Stimulated activated CD4-positive, alpha-beta T cell treated with anti-CD3 and anti-CD28 coated beads, Interleukin-2, amount 100 ng/mL, for 48 hours (primary cell): ENCODE data around the gene GCA.

Experiments
- DNase-seq, 2 donors: peaks; one replicate each; pipeline ENCODE4 v3.0.0-alpha.2; 2020

The GCA gene

DNA sequence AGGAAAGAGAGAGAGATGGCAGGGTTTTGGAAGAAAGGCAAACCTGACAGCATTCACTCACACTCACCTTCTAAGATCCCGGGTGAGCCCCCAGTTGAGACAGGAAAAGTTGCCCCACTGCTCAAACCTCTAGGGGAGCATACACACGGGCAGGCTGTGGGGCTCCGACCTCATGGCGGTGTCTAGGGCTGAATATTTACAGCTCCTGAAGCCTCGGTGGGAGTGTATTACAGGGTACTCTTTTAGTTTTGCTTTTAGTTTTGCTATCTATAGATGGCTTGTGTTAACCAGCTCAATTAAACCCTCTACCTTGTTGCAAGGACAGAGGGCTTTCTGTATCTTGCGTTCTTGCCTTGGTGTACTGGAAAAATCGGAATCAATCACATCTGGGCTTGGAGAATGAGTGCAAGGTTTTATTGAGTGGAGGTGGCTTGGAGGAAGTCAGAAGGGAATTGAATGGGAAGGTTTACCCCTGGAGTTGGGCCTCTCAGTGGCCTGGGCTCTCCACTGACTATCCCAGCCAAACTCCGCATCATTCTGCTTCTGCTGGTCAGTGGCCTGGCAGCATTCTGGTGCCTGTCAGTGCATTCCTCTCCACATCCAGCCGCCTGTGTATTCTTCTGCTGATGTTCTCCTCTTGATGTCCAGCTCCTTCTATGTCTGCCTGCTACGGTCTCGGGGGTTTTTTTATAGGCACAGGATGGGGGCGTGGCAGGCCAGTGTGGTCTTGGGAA lies 15.3 kb upstream of the GCA start:
- DNase-seq: no peak

DNA sequence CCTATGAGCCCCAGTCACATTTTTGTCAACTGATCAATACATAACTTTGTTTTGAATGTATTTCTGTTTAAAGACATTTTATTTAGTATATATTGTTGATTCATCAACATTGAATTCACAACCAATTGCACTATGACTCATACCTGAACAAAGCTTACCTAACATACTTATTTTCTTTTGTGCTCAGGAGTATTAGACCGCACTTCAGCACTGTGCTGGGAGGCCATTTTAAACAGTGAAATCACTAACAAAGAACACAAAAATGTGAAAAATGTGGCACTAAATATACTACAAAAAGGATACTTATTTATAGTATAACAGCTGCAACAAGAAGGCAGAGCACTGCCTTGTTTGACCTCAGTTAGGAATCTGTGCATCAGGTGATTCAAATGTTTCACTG lies 13.1 kb upstream of the GCA start:
- DNase-seq: no peak

DNA sequence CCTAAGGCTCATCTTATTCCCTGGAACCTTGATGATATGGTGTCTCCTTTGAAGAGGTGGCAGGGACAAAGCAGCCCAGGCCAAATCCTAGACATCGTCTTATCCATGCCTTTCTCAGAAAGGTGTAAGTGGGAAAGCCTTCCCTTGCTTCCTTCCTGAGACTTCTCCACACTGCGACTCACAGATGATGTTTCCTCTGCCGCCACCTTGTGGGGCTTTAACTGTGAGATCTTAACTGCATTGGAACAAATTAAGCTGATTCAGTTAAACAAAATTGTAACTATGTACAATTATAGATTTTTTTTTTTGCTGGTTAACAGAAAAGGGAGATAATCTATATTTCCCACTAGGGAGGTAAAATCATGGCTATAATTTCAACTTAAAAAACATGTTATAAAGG lies 10.0 kb upstream of the GCA start:
- DNase-seq: no peak

DNA sequence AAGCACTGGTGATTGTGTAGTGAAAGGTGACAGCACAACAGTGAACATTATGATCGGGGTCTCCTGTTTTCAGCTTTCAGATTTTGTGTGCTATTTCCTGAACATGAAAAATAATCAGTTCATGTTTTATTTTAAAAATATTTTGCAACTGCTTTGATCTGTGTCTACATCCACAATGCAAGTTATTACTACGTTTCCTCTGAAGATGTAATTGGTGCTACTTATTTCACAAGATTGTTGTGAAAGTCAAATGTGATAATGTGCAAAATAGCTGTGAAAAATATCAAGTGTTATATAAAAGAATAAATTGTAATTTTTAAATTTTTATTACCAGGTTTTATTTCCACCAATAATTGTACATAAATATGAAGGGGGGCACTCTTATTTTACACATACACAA lies 6.1 kb upstream of the GCA start:
- no peak for DNase-seq

DNA sequence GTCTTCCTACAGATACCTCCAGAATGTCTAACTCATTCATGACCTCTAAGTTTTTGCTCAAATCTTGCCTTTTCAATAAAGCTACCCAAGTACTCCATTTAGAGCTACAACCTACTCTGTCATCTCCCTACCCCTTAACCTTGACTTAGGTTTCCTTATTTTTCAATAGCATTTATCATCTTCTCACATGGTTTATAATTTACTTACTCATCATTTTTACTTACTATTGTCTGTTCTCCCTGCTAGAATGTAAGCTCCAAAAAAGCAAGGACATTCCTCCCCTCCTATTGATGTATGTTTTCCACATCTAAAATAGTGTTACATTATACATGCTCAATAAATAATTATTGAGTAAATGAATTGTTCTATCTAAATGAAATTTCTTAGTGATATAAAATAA lies 3.1 kb upstream of the GCA start:
- no peak for DNase-seq

DNA sequence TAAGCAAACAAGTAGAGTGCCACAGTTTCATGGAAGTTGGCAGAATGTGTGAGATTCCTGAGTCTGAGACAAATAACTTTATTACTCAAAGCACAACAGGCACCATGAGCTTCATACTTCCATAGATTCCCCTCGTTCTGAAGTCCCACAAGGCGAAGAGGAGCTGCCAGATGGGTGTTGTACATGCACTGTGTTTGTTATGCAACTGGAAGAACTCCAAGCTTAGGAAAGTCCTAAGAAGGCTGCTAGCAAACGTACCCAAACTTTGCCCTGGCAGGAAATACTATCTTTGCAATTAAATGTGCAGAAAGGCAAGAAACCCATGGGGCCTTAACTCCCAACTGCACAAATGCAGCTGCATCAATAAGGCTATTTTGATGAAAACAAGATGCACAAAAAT lies 1.6 kb upstream of the GCA start:
- no peak for DNase-seq

DNA sequence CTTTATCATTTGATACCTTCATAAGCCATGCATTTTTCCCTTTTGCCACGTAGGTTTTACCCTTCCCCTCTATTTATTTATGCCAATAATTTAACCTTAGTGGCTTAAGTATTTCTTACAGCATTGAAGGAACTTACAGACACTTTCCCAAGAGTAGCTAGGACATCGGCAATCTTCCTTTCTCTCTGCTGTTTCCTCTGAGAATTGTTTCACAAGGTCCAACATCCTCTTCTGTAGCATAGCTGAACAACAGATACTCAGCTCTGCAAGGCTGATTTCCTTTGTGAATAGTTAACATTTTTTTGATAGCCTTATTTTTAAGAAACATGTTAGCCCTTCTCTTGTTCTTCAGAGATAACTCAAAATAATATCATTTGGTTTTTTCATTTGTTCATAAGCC lies 1.1 kb upstream of the GCA start:
- DNase-seq: no peak

DNA sequence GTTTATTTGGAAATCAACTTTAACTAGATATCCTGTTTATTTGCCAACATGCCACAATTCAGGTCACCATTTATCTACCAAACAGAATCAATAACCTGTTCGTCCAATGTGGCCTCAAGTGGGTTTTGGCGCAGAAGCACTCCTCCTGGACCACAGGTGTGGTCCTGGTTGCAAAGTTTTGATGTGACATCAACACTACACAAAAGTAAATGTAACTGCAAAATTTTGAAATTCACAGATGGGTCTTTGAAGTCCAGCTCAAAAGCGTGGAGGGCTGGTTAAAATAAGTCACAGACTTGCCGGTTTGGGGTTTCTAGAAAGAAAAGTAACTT lies 474 bp upstream of the GCA start:
- no peak for DNase-seq

DNA sequence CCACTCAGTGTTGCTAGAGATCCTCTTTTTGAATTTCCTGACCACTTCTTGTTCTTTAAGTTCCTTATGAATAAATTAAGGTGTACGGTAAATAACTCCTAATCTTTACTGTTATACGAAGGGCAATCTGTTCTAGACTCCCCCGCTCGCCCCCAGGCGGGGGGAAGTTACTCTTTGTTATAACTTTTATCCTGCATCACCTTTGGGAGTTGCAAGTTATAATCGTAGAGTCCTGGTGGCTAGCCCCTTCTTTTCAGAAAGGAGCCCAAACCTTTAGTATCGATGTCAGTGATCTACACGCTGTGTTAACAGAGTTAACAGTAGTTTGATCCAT lies 652 bp downstream of the GCA start:
- DNase-seq: no peak

DNA sequence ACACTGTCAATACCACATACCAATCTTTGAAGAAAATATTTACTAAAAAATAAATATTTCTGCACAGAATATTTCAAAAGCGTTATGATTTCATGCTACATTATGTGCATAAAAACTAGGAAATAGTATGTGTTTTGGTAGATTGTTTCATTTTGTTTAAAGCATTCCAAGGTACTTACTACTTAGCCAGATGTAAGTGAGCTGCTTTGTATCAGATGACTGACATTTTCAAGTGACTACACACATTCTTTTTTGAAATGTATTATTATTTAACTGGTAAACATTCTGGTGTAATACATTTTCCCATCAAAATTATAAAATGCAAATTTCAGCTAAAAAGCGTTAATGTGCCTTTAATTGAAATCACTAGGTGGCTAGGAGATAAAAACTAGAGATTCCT lies 21.5 kb downstream of the GCA start:
- no peak for DNase-seq

DNA sequence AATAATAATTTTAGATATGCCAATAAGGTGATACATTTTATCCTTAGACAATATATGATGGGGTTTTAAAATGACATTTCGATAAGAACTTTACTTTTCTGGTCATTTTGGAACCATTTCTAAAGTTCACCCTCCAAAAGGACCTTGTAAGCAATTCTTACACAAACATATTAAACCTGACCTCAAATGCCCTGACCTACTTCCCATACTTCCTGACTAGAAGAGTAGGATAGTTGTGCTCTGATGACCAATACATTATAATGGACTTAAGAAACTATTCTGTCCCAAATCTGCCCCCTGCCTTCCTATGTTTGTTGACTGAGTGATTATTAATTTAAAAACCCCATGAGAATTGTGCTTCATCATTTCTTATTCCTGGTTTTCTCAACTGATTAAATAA lies 24.6 kb downstream of the GCA start:
- DNase-seq: no peak

DNA sequence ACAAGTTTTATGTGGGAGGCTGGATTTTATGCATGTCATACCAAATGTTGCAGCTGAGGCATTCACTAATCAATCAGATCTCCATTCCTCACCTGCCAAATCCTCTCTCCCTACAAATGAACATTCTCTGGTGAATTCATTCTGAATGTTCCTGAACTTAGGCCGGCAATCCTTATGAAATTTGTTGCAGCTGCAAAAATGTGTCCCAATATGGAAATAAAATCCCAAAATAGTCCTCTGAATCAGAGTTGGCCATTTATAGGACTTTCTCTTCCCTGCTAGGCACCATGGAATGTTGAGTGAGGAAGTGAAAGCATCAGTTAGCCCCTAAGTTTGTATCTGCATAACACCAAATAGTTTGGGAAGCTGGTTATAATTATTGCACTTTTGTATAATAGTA lies 25.6 kb downstream of the GCA start:
- DNase-seq: no peak

DNA sequence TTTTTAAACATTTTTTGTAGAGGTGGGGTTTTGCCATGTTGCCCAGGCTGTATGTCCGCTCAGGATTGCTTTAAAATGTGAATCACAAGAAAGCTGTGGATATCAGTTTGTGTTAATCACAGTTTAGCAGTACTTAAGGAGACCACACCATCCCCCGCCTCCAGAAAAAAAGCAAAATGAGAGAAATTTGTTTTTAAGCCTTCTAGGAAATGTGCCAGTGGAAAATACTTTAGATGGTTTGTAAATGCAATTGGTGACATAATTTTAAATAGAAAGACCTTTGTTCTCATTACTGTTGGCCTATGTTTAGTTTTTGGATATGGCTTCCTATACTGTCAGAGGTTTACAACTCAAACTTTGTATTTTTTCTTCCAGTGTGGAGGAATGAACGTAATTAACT lies 27.0 kb downstream of the GCA start:
- no peak for DNase-seq

DNA sequence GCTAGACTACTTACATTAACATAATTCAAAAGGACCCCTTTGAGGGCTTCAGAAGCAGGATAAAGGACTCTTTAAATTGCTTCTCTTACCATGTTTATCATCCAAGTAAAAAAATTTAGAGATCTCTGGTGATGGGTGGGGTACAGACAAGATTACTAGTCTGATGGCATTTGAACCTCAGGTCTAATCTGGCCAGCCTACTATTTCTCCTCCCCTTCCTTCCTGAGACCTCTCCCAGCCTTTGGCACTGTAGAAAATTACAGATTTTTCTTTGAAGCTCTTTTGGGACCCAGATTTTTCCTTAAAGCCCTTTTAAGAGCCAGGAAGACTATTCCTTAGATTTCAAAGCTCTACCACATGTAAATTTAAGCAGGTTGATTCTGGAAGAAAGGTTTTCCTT lies 28.9 kb downstream of the GCA start:
- no peak for DNase-seq

DNA sequence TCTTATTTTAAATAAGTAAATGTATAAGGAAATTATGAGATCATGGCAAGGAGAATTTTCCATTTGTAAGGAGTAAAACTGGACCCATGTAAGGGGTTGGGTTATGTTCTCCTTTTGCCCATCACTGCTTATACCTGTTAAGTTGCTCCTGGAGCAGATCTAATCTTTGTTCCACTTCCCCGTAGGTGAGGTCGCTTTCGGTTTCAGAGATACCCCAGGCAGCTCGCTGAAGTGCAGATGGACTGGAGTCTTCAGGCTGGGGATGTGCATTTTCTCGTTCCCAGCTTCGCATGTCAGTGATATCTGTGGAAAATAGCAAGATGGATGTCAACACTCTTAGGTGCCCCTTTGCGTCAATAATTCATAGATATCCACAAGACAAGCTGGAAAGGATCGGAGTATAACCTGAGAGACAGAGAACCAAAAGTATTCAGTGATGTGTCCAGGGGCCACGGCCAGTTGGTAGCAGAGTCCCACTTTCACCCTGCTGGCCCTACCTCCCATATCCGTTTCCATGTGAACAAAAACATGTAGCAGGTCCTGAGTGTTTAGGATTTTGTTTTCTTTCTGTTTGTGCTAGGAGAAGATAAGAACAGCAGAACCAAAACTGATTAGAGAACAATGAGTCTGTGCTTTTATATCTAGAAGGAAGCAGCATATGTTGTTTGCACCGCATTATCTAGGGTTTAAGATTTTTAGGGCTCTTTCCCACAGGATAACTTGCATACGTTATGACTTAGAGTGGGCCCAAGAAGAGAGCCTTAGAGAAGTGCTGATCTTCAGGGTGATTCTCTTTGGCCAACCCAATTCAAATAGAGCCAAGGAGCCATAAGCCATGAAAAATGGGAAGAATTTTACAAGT lies 36.0 kb downstream of the GCA start:
- no peak for DNase-seq

DNA sequence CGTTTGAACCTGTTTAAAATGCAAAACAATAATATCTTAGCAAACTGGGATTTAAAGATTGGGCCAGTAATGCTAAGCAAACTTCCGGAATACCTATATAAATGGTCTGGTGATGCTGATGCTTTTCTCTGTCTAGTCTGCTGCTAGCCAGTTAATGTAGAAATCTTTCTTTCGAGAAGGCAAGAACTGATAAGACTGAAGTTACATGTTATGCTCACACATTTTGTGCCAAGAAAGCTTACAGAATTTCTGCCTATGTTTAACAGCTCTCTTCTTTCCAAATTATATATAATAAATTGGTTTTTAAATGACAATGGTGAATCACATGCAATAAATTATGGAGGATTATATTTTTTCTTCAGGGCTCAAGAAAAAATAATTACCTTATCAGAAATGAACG lies 37.9 kb downstream of the GCA start:
- no peak for DNase-seq

DNA sequence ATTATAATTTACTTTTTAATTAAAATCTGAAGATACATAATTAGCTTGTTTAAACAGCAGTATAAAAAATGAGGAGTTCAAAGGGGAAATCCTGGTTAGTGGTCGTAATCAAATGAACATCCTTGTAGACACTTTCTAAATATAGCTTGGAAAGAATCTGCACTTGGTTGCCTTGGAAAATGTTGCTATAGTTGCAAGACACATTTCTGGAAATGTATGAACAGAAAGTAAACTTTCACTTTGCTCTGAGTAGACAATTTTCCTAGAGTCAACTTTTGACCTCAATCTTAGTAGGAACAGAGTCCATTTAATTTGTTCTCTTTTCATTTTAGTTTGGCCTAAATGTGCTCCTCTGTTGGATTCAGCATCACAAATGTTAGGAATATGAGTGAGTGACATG lies 38.3 kb downstream of the GCA start:
- DNase-seq: no peak

DNA sequence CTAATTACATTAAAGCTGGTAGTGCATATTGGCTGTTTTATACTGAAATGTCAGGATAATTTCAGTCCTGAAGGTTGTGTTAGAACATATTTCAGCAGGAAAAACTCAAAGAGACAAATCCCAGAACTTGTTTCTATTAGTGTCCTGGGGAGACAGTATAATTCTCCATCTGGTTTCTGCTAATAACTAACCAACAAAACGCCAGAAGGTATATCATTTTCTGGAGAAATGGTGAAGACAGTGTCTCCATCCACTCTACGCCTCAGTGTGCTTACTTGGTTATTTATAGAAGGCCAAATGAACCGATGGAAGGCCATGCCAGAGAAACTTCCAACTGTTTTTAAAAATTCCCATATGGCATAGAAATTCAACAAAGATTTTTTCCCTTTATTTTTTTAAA lies 41.6 kb downstream of the GCA start:
- no peak for DNase-seq

DNA sequence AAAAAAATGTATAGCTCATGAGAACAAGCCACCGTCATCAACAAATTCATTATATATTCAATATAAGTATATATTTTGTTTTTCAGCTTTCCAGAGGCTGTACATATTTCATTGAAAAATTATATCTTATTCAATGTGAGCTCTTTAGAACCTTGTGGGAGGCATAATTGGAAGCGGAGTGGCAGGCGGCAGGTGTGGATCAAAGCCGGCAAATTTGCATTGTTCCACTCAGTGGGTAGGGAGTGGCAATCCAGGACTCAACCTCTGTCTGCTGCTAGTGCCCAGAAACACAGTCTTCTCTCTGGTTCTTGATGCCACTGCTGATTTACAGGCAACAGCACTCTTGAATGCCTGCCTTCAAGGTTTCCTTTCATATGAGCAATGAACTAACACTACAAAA lies 46.9 kb downstream of the GCA start:
- DNase-seq: no peak

DNA sequence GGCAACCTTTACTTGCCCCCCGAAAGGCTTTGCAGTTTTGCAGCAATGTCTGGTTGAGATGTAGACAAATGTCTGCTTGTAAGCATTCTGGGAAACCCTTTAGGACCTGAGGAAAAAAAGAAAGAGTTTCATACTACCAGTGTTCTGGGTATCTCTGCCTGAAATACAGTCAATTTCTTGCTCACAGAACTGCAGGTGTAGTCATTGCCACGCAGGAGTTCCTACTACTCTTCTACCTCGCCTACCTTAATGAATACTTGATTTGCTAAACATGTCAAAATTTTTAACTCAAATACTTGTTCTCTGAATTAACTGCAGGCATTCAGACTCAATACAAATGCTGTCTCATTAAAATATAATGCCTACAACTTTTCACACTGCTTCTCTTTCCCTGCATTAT lies 56.4 kb downstream of the GCA start:
- no peak for DNase-seq

DNA sequence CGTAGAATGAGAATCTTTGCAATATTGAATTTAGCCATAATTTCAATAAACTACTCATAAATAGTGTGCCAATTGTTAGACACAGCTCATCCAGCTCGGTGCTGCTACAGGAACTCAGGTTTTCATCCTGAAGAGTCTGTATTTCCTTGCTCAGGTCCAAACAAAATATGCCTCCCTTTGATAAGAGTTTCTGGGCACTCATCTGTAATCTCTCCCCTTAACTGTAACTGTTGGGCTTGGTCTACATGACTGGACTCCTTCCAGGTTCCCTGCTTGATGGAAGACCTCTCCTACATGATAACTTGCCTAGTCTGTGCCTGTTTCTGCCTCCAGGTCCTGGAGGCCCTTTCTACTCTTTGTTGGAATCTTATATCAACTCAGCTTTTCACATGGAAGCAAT lies 57.9 kb downstream of the GCA start:
- DNase-seq: no peak

DNA sequence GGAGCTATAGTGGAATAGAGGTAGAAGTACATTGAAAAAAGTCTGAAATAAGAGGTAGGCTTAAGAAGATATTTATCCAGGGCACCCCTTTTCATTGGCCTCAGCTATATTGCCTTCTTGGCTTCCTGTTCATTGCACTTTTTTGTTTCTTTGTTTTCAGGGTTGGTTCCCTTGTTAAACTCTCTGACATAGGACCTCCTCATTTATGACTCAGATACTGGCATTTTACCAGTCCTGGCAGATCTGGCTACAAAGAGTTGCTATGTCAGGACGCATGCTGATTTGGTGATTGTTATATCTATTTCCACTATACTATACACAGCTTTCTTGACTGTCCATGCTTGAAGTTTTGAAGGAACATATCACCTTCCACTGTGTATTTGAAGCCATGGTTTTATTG lies 60.0 kb downstream of the GCA start:
- no peak for DNase-seq
